DLD1 (cell line): ENCODE data around the gene FYTTD1.

Source experiments
- in situ Hi-C: cut with HindIII; loops from 2 replicates; pipeline ENCODE4 v1.10.0; 2017; ENCODE audit warnings: low sequenced_read_pairs

The FYTTD1 gene

GRCh38 chr3:197790033-197790432 lies 40.4 kb downstream of the FYTTD1 start:
- in situ Hi-C loops, result no loop called here

GRCh38 chr3:197791113-197791891 lies 41.6 kb downstream of the FYTTD1 start, which contains the start of gene LRCH3:
Gene LRCH3, plus strand, starts transcription at chr3:197791254. Its CDS starts 25 bp downstream, at chr3:197791279.
- in situ Hi-C loops, result no loop called here

- in situ Hi-C loops, result no loop called here
These were observed 42.4 kb downstream of the FYTTD1 start for GRCh38 chr3:197791892-197792647.

- in situ Hi-C loops, result no loop called here
These were observed 43.6 kb downstream of the FYTTD1 start for GRCh38 chr3:197793247-197793646.

GRCh38 chr3:197794115-197794514 lies 44.4 kb downstream of the FYTTD1 start:
- in situ Hi-C loops, result no loop called here

- in situ Hi-C loops, result no loop called here
These were observed 45.5 kb downstream of the FYTTD1 start for GRCh38 chr3:197795200-197795599.

- in situ Hi-C loops, result no loop called here
These were observed 46.4 kb downstream of the FYTTD1 start for GRCh38 chr3:197796087-197796486.

GRCh38 chr3:197798863-197799262 lies 49.2 kb downstream of the FYTTD1 start:
- in situ Hi-C loops, result no loop called here

- in situ Hi-C loops, result no loop called here
These were observed 50.7 kb downstream of the FYTTD1 start for GRCh38 chr3:197800379-197800778.

GRCh38 chr3:197801891-197802778 lies 52.5 kb downstream of the FYTTD1 start:
- in situ Hi-C loops, result no loop called here

GRCh38 chr3:197802779-197803459 lies 53.2 kb downstream of the FYTTD1 start:
- in situ Hi-C loops, result no loop called here

GRCh38 chr3:197804511-197804910 lies 54.8 kb downstream of the FYTTD1 start:
- in situ Hi-C loops, result no loop called here

- in situ Hi-C loops, result no loop called here
These were observed 58.4 kb downstream of the FYTTD1 start for GRCh38 chr3:197807969-197808587.

GRCh38 chr3:197809356-197810020 lies 59.8 kb downstream of the FYTTD1 start:
- in situ Hi-C loops, result no loop called here

- in situ Hi-C loops, result no loop called here
These were observed 61.2 kb downstream of the FYTTD1 start for GRCh38 chr3:197810901-197811300.

- in situ Hi-C loops, result no loop called here
These were observed 61.7 kb downstream of the FYTTD1 start for GRCh38 chr3:197811343-197811742.

- in situ Hi-C loops, result no loop called here
These were observed 64.7 kb downstream of the FYTTD1 start for GRCh38 chr3:197814372-197814771.

GRCh38 chr3:197820550-197821335 lies 71.1 kb downstream of the FYTTD1 start:
- in situ Hi-C loops, result no loop called here
